PFSK-1 (cell line): ENCODE data around the gene SLC41A3.

Source experiments
- FOXP2 ChIP-seq: optimal IDR thresholded peaks from 2 replicates; pipeline ENCODE3; 2011; ENCODE audit warnings: borderline replicate concordance, control low read depth, inconsistent platforms; ENCODE audit not compliant: insufficient read depth; ENCODE audit errors: extremely low read length, extremely low read depth
- POLR2AphosphoS5 ChIP-seq: IDR thresholded peaks from 2 replicates; pipeline ENCODE4 v1.6.1; 2012; ENCODE audit warnings: low read depth, mild to moderate bottlenecking, control low read depth, low read length, moderate library complexity
- SIN3A ChIP-seq: IDR thresholded peaks from 2 replicates; pipeline ENCODE4 v1.6.1; 2012; ENCODE audit warnings: mild to moderate bottlenecking, low read length, moderate library complexity, borderline replicate concordance; ENCODE audit not compliant: insufficient read depth
- TAF1 ChIP-seq: IDR thresholded peaks from 2 replicates; pipeline ENCODE4 v1.6.1; 2012; ENCODE audit warnings: low read length, control low read depth, borderline replicate concordance; ENCODE audit not compliant: insufficient read depth
- TF ChIP-seq, protein P1 (sequence below), 2 experiments: IDR thresholded peaks; 2 replicates each; pipeline versions ENCODE4 v1.6.1 to v1.8.0; 2011 to 2012; ENCODE audit warnings: low read depth in 2 of 2, low read length in 2 of 2, control low read depth in 1 of 2, inconsistent platforms in 1 of 2, mild to moderate bottlenecking in 1 of 2, moderate library complexity in 1 of 2; ENCODE audit not compliant: insufficient read depth in 1 of 2

DNA sequence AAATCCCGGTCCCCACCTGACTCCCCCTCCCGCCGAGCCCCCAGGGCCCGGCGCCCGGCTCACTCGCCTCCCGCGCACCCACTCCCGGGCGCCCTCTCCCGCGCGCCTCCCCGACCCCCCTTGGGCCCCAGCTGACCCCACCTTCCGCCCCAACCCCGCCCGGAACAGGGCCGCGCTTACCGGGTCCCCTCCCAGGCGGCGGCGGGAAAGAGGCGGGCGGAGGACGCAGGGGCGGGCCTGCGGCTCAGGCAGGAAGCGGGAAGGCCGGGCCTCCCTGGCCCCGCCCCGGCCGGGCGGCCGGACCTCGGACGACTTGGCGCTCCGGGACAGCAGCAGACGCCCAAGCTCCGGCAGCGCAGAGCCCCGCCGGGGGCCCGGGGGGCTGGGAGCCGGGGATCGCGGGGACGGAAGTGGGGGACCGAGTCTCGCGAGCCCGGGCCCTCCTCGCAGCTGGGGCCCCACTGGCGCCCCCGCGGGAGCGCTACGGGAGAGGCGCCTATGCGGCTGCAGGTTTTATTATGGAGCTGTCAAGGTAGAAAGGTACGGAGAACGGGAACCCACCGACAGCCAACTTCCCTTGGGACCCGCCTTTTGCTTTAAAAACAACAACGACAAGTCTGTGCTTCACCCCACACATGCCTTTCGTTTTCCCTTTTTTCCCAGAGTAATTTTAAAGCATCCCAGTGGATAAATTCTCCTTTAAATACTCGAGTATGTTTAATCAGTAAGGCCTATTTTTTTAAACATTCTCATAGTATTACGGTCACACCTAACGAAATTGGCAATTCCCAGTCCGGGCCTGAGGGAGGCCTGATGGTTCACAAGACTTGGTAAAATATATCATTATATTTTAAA is at the start of gene SLC41A3:
- TF ChIP-seq TAF1: no peak
- TF ChIP-seq POLR2AphosphoS5: no peak; the same call in 1 of the 2 replicates
- no peak for TF ChIP-seq SIN3A
- TF ChIP-seq, protein P1, sequence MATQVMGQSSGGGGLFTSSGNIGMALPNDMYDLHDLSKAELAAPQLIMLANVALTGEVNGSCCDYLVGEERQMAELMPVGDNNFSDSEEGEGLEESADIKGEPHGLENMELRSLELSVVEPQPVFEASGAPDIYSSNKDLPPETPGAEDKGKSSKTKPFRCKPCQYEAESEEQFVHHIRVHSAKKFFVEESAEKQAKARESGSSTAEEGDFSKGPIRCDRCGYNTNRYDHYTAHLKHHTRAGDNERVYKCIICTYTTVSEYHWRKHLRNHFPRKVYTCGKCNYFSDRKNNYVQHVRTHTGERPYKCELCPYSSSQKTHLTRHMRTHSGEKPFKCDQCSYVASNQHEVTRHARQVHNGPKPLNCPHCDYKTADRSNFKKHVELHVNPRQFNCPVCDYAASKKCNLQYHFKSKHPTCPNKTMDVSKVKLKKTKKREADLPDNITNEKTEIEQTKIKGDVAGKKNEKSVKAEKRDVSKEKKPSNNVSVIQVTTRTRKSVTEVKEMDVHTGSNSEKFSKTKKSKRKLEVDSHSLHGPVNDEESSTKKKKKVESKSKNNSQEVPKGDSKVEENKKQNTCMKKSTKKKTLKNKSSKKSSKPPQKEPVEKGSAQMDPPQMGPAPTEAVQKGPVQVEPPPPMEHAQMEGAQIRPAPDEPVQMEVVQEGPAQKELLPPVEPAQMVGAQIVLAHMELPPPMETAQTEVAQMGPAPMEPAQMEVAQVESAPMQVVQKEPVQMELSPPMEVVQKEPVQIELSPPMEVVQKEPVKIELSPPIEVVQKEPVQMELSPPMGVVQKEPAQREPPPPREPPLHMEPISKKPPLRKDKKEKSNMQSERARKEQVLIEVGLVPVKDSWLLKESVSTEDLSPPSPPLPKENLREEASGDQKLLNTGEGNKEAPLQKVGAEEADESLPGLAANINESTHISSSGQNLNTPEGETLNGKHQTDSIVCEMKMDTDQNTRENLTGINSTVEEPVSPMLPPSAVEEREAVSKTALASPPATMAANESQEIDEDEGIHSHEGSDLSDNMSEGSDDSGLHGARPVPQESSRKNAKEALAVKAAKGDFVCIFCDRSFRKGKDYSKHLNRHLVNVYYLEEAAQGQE (IDR thresholded peaks at IDR 0.05; ENCODE audit: insufficient read depth in 1 of 2, low read depth in 2 of 2, low read length in 2 of 2): no peak
- TF ChIP-seq FOXP2: no peak
